ENCODE data around the gene NARS2.

DNA sequence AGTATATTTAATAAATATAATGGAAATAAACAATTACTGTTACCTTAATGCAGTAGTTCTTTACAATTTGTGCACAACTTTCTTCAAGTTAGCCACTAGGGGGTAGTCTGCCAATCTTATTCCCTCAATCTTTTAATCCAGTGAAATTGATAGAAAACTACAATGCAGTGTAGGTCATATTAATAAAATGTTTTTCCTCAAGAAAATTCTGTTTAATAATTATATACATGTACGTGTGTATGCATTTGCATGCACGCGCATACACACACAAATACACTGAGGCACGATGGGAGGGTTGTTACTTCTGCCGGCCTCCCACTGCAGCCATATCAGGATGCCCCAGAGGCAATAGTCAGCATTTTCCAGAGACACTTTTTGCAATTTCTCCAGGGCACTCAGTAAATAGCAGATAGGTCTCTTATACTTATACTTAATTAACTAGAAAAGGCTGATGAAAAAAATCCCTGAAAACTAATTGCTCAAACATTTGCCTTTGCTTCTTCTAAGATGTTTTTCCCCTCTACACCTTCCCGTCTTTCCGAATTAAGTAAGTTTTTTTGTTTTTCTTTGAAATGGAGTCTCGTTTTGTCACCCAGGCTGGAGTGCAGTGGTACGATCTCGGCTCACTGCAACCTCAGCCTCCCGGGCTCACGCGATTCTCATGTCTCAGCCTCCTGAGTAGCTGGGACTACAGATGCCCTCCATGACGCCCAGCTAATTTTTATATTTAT lies 160.2 kb downstream of the NARS2 start:
- TF ChIP-seq, protein P1, sequence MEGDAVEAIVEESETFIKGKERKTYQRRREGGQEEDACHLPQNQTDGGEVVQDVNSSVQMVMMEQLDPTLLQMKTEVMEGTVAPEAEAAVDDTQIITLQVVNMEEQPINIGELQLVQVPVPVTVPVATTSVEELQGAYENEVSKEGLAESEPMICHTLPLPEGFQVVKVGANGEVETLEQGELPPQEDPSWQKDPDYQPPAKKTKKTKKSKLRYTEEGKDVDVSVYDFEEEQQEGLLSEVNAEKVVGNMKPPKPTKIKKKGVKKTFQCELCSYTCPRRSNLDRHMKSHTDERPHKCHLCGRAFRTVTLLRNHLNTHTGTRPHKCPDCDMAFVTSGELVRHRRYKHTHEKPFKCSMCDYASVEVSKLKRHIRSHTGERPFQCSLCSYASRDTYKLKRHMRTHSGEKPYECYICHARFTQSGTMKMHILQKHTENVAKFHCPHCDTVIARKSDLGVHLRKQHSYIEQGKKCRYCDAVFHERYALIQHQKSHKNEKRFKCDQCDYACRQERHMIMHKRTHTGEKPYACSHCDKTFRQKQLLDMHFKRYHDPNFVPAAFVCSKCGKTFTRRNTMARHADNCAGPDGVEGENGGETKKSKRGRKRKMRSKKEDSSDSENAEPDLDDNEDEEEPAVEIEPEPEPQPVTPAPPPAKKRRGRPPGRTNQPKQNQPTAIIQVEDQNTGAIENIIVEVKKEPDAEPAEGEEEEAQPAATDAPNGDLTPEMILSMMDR (IDR thresholded peaks at IDR 0.05), result peak; percentile 21 to 38 (median 37)
- TF ChIP-seq POLR2AphosphoS5 (IDR thresholded peaks at IDR 0.05) (no peak), POLR2A (IDR thresholded peaks at IDR 0.05) (no peak)

Data from breast epithelium (tissue), 3 donors.